Measurements from ENCODE around the gene CHN2. TPM values are rescaled to one million over a fixed set of nuclear protein-coding genes. Genes with fewer than 3 reads are reported as not detected.
A peak's percentile ranks its signal among the peaks of the same experiment; 100 is the strongest.

CHN2 gene
- total RNA-seq, 1 experiment from 2014 or later: 2.1 TPM

GRCh38 chr7:29370531-29371314 lies 176.1 kb downstream of the CHN2 start:
- BruUV-seq (replicated peaks): no TSS peak
- H3K4me2 ChIP-seq (ENCODE audit: low read length): peak overlapping the region; percentile 46
- intact Hi-C loops (cut with micrococcal nuclease): no loop called here
- RAD21 ChIA-PET (ENCODE audit: low non-redundant PET in 1 of 2, low total read pairs in 2 of 2, uncharacterized antibody in 2 of 2, unreplicated experiment in 2 of 2): no interaction called here
- POLR2A ChIA-PET: interaction anchor here (1.2 kb wide), 1 partner anchor 11 kb away, joined by 3 read pairs; no protein-coding TSS in a partner anchor
- TF ChIP-seq EGR1 (IDR thresholded peaks at IDR 0.05; ENCODE audit: low read depth): peak; percentile 26; the same call in 1 of the 2 replicates
- no peak; the same call in 1 of the 2 replicates for TF ChIP-seq SIN3A (IDR thresholded peaks at IDR 0.05; ENCODE audit: low read depth)
- peak; percentile 6 for TF ChIP-seq CBX3 (IDR thresholded peaks at IDR 0.05; ENCODE audit: low read depth)
- TF ChIP-seq, protein P1, sequence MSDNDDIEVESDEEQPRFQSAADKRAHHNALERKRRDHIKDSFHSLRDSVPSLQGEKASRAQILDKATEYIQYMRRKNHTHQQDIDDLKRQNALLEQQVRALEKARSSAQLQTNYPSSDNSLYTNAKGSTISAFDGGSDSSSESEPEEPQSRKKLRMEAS (IDR thresholded peaks at IDR 0.05): 0 out of 2 replicates have a peak, but pooled peaks have one; percentile 13
- TF ChIP-seq JUND (IDR thresholded peaks at IDR 0.05): peak; percentile 85
- TF ChIP-seq RAD21 (IDR thresholded peaks at IDR 0.05; ENCODE audit: low read depth): no peak
- TF ChIP-seq, protein P2, sequence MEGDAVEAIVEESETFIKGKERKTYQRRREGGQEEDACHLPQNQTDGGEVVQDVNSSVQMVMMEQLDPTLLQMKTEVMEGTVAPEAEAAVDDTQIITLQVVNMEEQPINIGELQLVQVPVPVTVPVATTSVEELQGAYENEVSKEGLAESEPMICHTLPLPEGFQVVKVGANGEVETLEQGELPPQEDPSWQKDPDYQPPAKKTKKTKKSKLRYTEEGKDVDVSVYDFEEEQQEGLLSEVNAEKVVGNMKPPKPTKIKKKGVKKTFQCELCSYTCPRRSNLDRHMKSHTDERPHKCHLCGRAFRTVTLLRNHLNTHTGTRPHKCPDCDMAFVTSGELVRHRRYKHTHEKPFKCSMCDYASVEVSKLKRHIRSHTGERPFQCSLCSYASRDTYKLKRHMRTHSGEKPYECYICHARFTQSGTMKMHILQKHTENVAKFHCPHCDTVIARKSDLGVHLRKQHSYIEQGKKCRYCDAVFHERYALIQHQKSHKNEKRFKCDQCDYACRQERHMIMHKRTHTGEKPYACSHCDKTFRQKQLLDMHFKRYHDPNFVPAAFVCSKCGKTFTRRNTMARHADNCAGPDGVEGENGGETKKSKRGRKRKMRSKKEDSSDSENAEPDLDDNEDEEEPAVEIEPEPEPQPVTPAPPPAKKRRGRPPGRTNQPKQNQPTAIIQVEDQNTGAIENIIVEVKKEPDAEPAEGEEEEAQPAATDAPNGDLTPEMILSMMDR (IDR thresholded peaks at IDR 0.05 in 2 of 3, conservative IDR thresholded peaks at IDR 0.05 in 1 of 3; ENCODE audit: borderline replicate concordance in 1 of 3, insufficient read depth in 1 of 3, low read depth in 2 of 3, low read length in 2 of 3): no peak
- peak; percentile 83 for TF ChIP-seq FOSL1 (IDR thresholded peaks at IDR 0.05; ENCODE audit: low read depth)
- no peak overlapping the region for H3K9ac ChIP-seq (ENCODE audit: low read length)
- H3K4me3 ChIP-seq (replicated peaks in 1 of 2; ENCODE audit: low read depth in 1 of 2, low read length in 2 of 2): no peak overlapping the region
- H2AFZ ChIP-seq (ENCODE audit: low read depth, low read length, poor library complexity, severe bottlenecking): no peak overlapping the region
- H3K4me1 ChIP-seq (ENCODE audit: control insufficient read depth in 1 of 2, insufficient read depth in 2 of 2, low read length in 2 of 2): peaks cover 8 to 27% of the 10 kb centered on the region in 2 experiments
- peak; percentile 87 for ATAC-seq
- no peaks in the 10 kb centered on the region for H3K36me3 ChIP-seq (ENCODE audit: control insufficient read depth in 1 of 2, insufficient read depth in 2 of 2, low read length in 2 of 2)
- H3K27me3 ChIP-seq (ENCODE audit: insufficient read depth, low read length): no peaks in the 10 kb centered on the region
- H3K9me3 ChIP-seq (ENCODE audit: control insufficient read depth in 1 of 2, insufficient read depth in 1 of 2, low read depth in 1 of 2, low read length in 2 of 2): no peaks in the 10 kb centered on the region
- no peak overlapping the region for H3K27ac ChIP-seq (ENCODE audit: low read depth, low read length)
- no peaks in the 10 kb centered on the region for H3K9me2 ChIP-seq (ENCODE audit: insufficient read depth)
- H4K20me1 ChIP-seq (ENCODE audit: insufficient read depth): no peaks in the 10 kb centered on the region
- CTCF ChIA-PET: interaction anchor here (1.2 to 1.5 kb wide), 2 partner anchors 444 to 449 kb away, joined by 4 to 5 read pairs; no protein-coding TSS in a partner anchor
- no peaks in the 10 kb centered on the region for H3K79me2 ChIP-seq (ENCODE audit: insufficient read depth, low read length)
- peak; percentile 43 for DNase-seq (ENCODE audit: low read depth, low spot score)

All from HCT116 (cell line).